Panc1 (cell line): ENCODE measurements around the gene EXOC6B. TPM values are rescaled to one million over a fixed set of nuclear protein-coding genes. Genes with fewer than 3 reads are reported as not detected.

Source experiments
- ATAC-seq: fragments of 200-7000 bp; cut with Tn5 transposase; 2 replicates; pipeline ENCODE4 v1.9.1; 2020; ENCODE audit warnings: mild to moderate bottlenecking, moderate library complexity
- BruUV-seq: library from RNA; stranded (reverse); fragments of 400-500 nt; replicated peaks from 2 replicates; lab custom pipeline; 2021; lab: Mats Ljungman, UMichigan
- CTCF ChIA-PET: fragments of 300-600 bp; sonication (Branson Sonifier 250); formaldehyde crosslinking; loops from one replicate; lab custom pipeline; 2022; ENCODE audit warnings: antibody characterized with exemption; lab: Charles Lee
- POLR2A ChIA-PET: fragments of 300-600 bp; sonication (Branson Sonifier 250); formaldehyde crosslinking; loops from one replicate; lab custom pipeline; 2022; ENCODE audit warnings: antibody characterized with exemption; lab: Charles Lee
- DNase-seq: peaks from one replicate; pipeline ENCODE4 v3.0.0-alpha.2; 2010; ENCODE audit warnings: low read depth, low spot score
- H3K27ac ChIP-seq: 2 replicates; pipeline ENCODE4 v1.5.1; 2011; ENCODE audit warnings: mild to moderate bottlenecking, low read length, inconsistent platforms
- H3K27me3 ChIP-seq: fragments of 200-500 bp; sonication (Bioruptor generic); 2 replicates; pipeline ENCODE4 v1.6.0; 2014; ENCODE audit warnings: low read length, inconsistent platforms; ENCODE audit not compliant: control insufficient read depth, insufficient read depth
- H3K36me3 ChIP-seq: fragments of 200-500 bp; sonication (Bioruptor generic); 2 replicates; pipeline ENCODE4 v1.5.1; 2014; ENCODE audit warnings: inconsistent platforms, mild to moderate bottlenecking, low read length, moderate library complexity; ENCODE audit not compliant: control insufficient read depth, insufficient read depth
- H3K4me1 ChIP-seq: 2 replicates; pipeline ENCODE4 v1.5.1; 2011; ENCODE audit warnings: inconsistent platforms, mild to moderate bottlenecking, low read length, moderate library complexity; ENCODE audit not compliant: control insufficient read depth, insufficient read depth
- H3K4me3 ChIP-seq, 2 experiments: 2 replicates each; pipeline ENCODE4 v1.5.1; 2011 to 2012; ENCODE audit warnings: low read depth in 2 of 2, low read length in 2 of 2, mild to moderate bottlenecking in 2 of 2, inconsistent platforms in 1 of 2, moderate library complexity in 1 of 2
- H3K9me3 ChIP-seq: fragments of 200-500 bp; sonication (Bioruptor generic); 2 replicates; pipeline ENCODE4 v1.5.1; 2014; ENCODE audit warnings: low read depth, mild to moderate bottlenecking, inconsistent platforms, low read length, moderate library complexity; ENCODE audit not compliant: control insufficient read depth, insufficient read depth
- CTCF ChIP-seq: fragments of 450-650 bp; IDR thresholded peaks from 2 replicates; pipeline ENCODE4 v1.5.1; 2017; ENCODE audit warnings: mild to moderate bottlenecking
- POLR2AphosphoS5 ChIP-seq: IDR thresholded peaks from 2 replicates; pipeline ENCODE4 v1.6.1; 2012; ENCODE audit warnings: mild to moderate bottlenecking, low read depth, low read length, moderate library complexity
- REST ChIP-seq, 2 experiments: IDR thresholded peaks; 2 replicates each; pipeline ENCODE4 v1.6.1; 2011 to 2012; ENCODE audit warnings: low read depth in 2 of 2, control low read depth in 1 of 2, low read length in 1 of 2, mild to moderate bottlenecking in 1 of 2, moderate library complexity in 1 of 2; ENCODE audit not compliant: insufficient read depth in 1 of 2
- SIN3A ChIP-seq: IDR thresholded peaks from 2 replicates; pipeline ENCODE4 v1.6.1; 2012; ENCODE audit warnings: low read depth, mild to moderate bottlenecking, low read length, moderate library complexity, borderline replicate concordance; ENCODE audit not compliant: insufficient read depth
- TCF7L2 ChIP-seq: IDR thresholded peaks from 2 replicates; pipeline ENCODE4 v1.6.1; 2011; ENCODE audit warnings: mild to moderate bottlenecking, low read depth, low read length, inconsistent platforms
- in situ Hi-C: cut with HindIII; loops from 2 replicates; pipeline ENCODE4 v1.10.0; 2016; ENCODE audit warnings: low sequenced_read_pairs, low pct_unique_long_range_greater_than_20kb
- intact Hi-C: fragments of 100-400 bp; cut with micrococcal nuclease; formaldehyde crosslinking; loops from one replicate; pipeline ENCODE4 v1.10.0; 2022; ENCODE audit not compliant: unreplicated experiment
- total RNA-seq: library from RNA; stranded (reverse); gene quantifications from one replicate; pipeline ENCODE4 v1.2.1, GENCODE V29; 2021; ENCODE audit not compliant: unreplicated experiment

The EXOC6B gene
- total RNA-seq, 1 experiment from 2014 or later, result 23.2 TPM

GRCh38 chr2:72863046-72863445 lies 37.2 kb upstream of the EXOC6B start:
- no peaks in the 10 kb centered on the region for H3K9me3 ChIP-seq
- peaks cover 6% of the 10 kb centered on the region; the same call in 1 of the 2 replicates for H3K27me3 ChIP-seq
- no peak overlapping the region for H3K27ac ChIP-seq
- no peaks in the 10 kb centered on the region for H3K36me3 ChIP-seq
- ChIA-PET CTCF (interaction anchor here (0.6 to 1.3 kb wide), 5 partner anchors 13 to 117 kb away, joined by 3 to 9 read pairs (median 5); no protein-coding TSS in a partner anchor), POLR2A (no interaction called here)
- peak; percentile 23 for ATAC-seq
- no peak for TF ChIP-seq REST (IDR thresholded peaks at IDR 0.05; ENCODE audit: insufficient read depth in 1 of 2, low read depth in 2 of 2, low read length in 1 of 2)
- no peak for TF ChIP-seq TCF7L2
- no peak for TF ChIP-seq SIN3A
- no peak for TF ChIP-seq POLR2AphosphoS5
- TF ChIP-seq CTCF, result no peak
- intact Hi-C loops (loop anchor here (10.0 kb wide), 1 partner anchor 258 kb away; no protein-coding TSS in a partner anchor), in situ Hi-C loops (no loop called here)
- H3K4me3 ChIP-seq, result peak overlapping the region; percentile 35 to 61
- no TSS peak for BruUV-seq
- DNase-seq, result no peak
- 0 out of 2 replicates have a peak, but pooled peaks cover 4% of the 10 kb centered on the region for H3K4me1 ChIP-seq

GRCh38 chr2:72862239-72862988 lies 36.6 kb upstream of the EXOC6B start:
- H3K4me1 ChIP-seq, result 0 out of 2 replicates have a peak, but pooled peaks cover 4% of the 10 kb centered on the region
- intact Hi-C loops, result loop anchor here (10.0 kb wide), 1 partner anchor 258 kb away; no protein-coding TSS in a partner anchor
- DNase-seq, result peak; percentile 85
- ChIA-PET POLR2A (no interaction called here), CTCF (interaction anchor here (0.6 to 1.3 kb wide), 6 partner anchors 13 to 117 kb away, joined by 3 to 9 read pairs (median 4); no protein-coding TSS in a partner anchor)
- ATAC-seq, result peak; percentile 99
- no peak overlapping the region for H3K27ac ChIP-seq
- peaks cover 9% of the 10 kb centered on the region; the same call in 1 of the 2 replicates for H3K27me3 ChIP-seq
- peak overlapping the region; percentile 35 to 61 for H3K4me3 ChIP-seq
- TF ChIP-seq SIN3A (no peak), CTCF (peak; percentile 99), REST (IDR thresholded peaks at IDR 0.05; ENCODE audit: insufficient read depth in 1 of 2, low read depth in 2 of 2, low read length in 1 of 2) (peak in 1 of 2 experiments; percentile 73; a peak in 1 of 4 replicates)
- in situ Hi-C loops, result no loop called here
- no peaks in the 10 kb centered on the region for H3K9me3 ChIP-seq
- no TSS peak for BruUV-seq
- H3K36me3 ChIP-seq, result no peaks in the 10 kb centered on the region
